Progenitor cell of endocrine pancreas (in vitro differentiated cells): ENCODE results near the gene AGTPBP1. TPM values are rescaled to one million over a fixed set of nuclear protein-coding genes. Genes with fewer than 3 reads are reported as not detected.
"Not testable (repeated sequence)": the region's sequence is repeated elsewhere in the genome, so short reads cannot be mapped to it uniquely, and the experiment has no call there.

ENCODE experiments used
- DNase-seq: peaks from one replicate; pipeline ENCODE4 v3.0.0; 2021; ENCODE audit warnings: low spot score; ENCODE audit not compliant: unreplicated experiment
- H3K27ac Mint-ChIP-seq: 2 replicates; pipeline ENCODE4 v1.8.0; 2021; ENCODE audit warnings: mild to moderate bottlenecking, moderate library complexity, mixed read lengths
- H3K27me3 Mint-ChIP-seq: 2 replicates; pipeline ENCODE4 v1.8.0; 2021; ENCODE audit warnings: mixed read lengths
- H3K36me3 Mint-ChIP-seq: 2 replicates; pipeline ENCODE4 v1.8.0; 2022; ENCODE audit warnings: mixed read lengths; ENCODE audit not compliant: insufficient read depth
- H3K4me1 Mint-ChIP-seq: 2 replicates; pipeline ENCODE4 v1.8.0; 2021; ENCODE audit warnings: low read depth, mixed read lengths
- H3K4me3 Mint-ChIP-seq: 2 replicates; pipeline ENCODE4 v1.8.0; 2021; ENCODE audit warnings: low read depth, mild to moderate bottlenecking, moderate library complexity, mixed read lengths
- H3K9me3 Mint-ChIP-seq: 2 replicates; pipeline ENCODE4 v1.8.0; 2021; ENCODE audit warnings: low read depth, mixed read lengths
- CTCF ChIP-seq: fragments of 200-600 bp; sonication (generic); IDR thresholded peaks from one replicate; pipeline ENCODE4 v1.5.0; 2021; ENCODE audit warnings: antibody characterized with exemption, mild to moderate bottlenecking; ENCODE audit not compliant: unreplicated experiment
- total RNA-seq: library from RNA; stranded (reverse); gene quantifications from 2 replicates; pipeline ENCODE4 v1.2.1, GENCODE V29; 2021

AGTPBP1 gene
- total RNA-seq, 1 donor from 2014 or later: 44.3 TPM

- DNase-seq: no peak
- no peak overlapping the region for H3K4me3 Mint-ChIP-seq
- H3K9me3 Mint-ChIP-seq: no peaks in the 10 kb centered on the region
- peaks cover 3% of the 10 kb centered on the region for H3K36me3 Mint-ChIP-seq
- no peak overlapping the region for H3K27ac Mint-ChIP-seq
- no peaks in the 10 kb centered on the region for H3K27me3 Mint-ChIP-seq
- H3K4me1 Mint-ChIP-seq: no peaks in the 10 kb centered on the region
- no peak for TF ChIP-seq CTCF
Measured at GRCh38 chr9:85594316-85594715, 147.4 kb downstream of the AGTPBP1 start.

GRCh38 chr9:85586684-85587083, 155.1 kb downstream of the AGTPBP1 start:
- Mint-ChIP-seq H3K36me3 (peaks cover 10% of the 10 kb centered on the region), H3K9me3 (no peaks in the 10 kb centered on the region), H3K4me3 (no peak overlapping the region), H3K4me1 (peaks cover 7% of the 10 kb centered on the region), H3K27ac (no peak overlapping the region), H3K27me3 (no peaks in the 10 kb centered on the region)
- no peak for DNase-seq
- no peak for TF ChIP-seq CTCF

- Mint-ChIP-seq H3K27ac (no peak overlapping the region), H3K9me3 (no peaks in the 10 kb centered on the region), H3K4me3 (no peak overlapping the region), H3K4me1 (no peaks in the 10 kb centered on the region), H3K36me3 (peaks cover 13% of the 10 kb centered on the region), H3K27me3 (no peaks in the 10 kb centered on the region)
- TF ChIP-seq CTCF: no peak
- no peak for DNase-seq
Measured at GRCh38 chr9:85577353-85577952, 164.3 kb downstream of the AGTPBP1 start.

- Mint-ChIP-seq H3K9me3 (peaks cover 2% of the 10 kb centered on the region), H3K36me3 (peaks cover 17% of the 10 kb centered on the region), H3K27me3 (no peaks in the 10 kb centered on the region), H3K4me1 (no peaks in the 10 kb centered on the region), H3K4me3 (no peak overlapping the region), H3K27ac (no peak overlapping the region)
- no peak for TF ChIP-seq CTCF
- no peak for DNase-seq
Measured at GRCh38 chr9:85575868-85576267, 165.9 kb downstream of the AGTPBP1 start.

- not testable (repeated sequence) for H3K27ac Mint-ChIP-seq, H3K4me3 Mint-ChIP-seq, H3K9me3 Mint-ChIP-seq, H3K4me1 Mint-ChIP-seq, DNase-seq, H3K27me3 Mint-ChIP-seq
- peaks cover 17% of the 10 kb centered on the region for H3K36me3 Mint-ChIP-seq
Measured at GRCh38 chr9:85573546-85573945, 168.2 kb downstream of the AGTPBP1 start.

- H3K4me3 Mint-ChIP-seq, H3K4me1 Mint-ChIP-seq, H3K9me3 Mint-ChIP-seq, DNase-seq, H3K27ac Mint-ChIP-seq, H3K27me3 Mint-ChIP-seq: not testable (repeated sequence)
- peaks cover 17% of the 10 kb centered on the region for H3K36me3 Mint-ChIP-seq
Measured at GRCh38 chr9:85572917-85573316, 168.8 kb downstream of the AGTPBP1 start.
